BJ (cell line): ENCODE measurements around the gene MDK. TPM values are rescaled to one million over a fixed set of nuclear protein-coding genes. Genes with fewer than 3 reads are reported as not detected.

Source experiments
- CTCF ChIA-PET: fragments of 350-600 bp; formaldehyde crosslinking; extraction: SDS; loops from one replicate; lab custom pipeline; 2021; ENCODE audit warnings: antibody characterized with exemption, inconsistent platforms; lab: Yijun Ruan, JAX
- POLR2A ChIA-PET: fragments of 300-600 bp; sonication (Branson Sonifier 250); formaldehyde crosslinking; extraction: SDS; loops from one replicate; lab custom pipeline; 2021; ENCODE audit warnings: antibody characterized with exemption; lab: Charles Lee
- DNase-seq: peaks from one replicate; pipeline ENCODE4 v3.0.0-alpha.2; 2011; ENCODE audit warnings: low read depth
- H3K27me3 ChIP-seq: 2 replicates; pipeline ENCODE4 v1.6.0; 2011; ENCODE audit warnings: low read length; ENCODE audit not compliant: control insufficient read depth, insufficient read depth
- H3K36me3 ChIP-seq: 2 replicates; pipeline ENCODE4 v1.5.1; 2011; ENCODE audit warnings: low read length; ENCODE audit not compliant: control insufficient read depth, insufficient read depth
- H3K4me3 ChIP-seq: 2 replicates; pipeline ENCODE4 v1.5.1; 2011; ENCODE audit warnings: low read depth, mild to moderate bottlenecking, control low read depth, low read length
- polyA plus RNA-seq: library from polyadenylated mRNA; depleted of rRNA; stranded (reverse); fragments of >200 nt; gene quantifications from 2 replicates; pipeline ENCODE4 v1.2.3, GENCODE V29; 2011
- TF ChIP-seq, protein P1 (sequence below): IDR thresholded peaks from 2 replicates; pipeline ENCODE4 v1.5.1; 2011; ENCODE audit warnings: low read depth, mild to moderate bottlenecking, control low read depth, inconsistent platforms, low read length, moderate library complexity; ENCODE audit not compliant: insufficient read depth

The MDK gene
- polyA plus RNA-seq, 1 experiment, result 91.9 TPM

DNA sequence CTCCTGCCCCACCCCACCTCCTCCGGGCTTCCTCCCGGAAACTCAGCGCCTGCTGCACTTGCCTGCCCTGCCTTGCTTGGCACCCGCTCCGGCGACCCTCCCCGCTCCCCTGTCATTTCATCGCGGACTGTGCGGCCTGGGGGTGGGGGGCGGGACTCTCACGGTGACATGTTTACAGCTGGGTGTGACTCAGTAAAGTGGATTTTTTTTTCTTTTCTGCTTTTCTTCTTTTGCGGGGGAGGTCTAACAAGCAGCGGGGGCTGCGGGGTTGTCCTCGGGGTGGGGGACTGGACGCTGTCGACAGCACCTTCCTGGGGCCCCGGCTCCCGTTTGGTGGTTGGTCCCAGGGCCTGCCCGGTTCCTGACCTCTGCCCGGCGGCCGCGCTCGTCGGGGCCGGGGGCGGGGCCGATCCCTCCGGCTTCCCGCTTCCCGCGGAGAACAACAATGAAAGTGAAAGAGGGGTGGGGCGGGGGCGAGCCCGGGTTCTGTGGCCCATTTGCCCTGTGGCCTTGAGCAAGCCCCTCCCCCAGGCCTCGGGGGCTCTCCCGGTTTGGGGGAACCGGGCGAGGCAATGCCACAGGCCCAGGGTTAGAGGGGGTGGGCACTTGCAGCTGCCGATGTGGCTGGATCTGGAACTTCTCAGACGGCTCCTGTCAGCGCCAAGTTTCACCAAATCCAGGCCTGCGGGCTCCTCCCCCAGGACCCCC is 975 bp upstream of the MDK start:
- TF ChIP-seq, protein P1, sequence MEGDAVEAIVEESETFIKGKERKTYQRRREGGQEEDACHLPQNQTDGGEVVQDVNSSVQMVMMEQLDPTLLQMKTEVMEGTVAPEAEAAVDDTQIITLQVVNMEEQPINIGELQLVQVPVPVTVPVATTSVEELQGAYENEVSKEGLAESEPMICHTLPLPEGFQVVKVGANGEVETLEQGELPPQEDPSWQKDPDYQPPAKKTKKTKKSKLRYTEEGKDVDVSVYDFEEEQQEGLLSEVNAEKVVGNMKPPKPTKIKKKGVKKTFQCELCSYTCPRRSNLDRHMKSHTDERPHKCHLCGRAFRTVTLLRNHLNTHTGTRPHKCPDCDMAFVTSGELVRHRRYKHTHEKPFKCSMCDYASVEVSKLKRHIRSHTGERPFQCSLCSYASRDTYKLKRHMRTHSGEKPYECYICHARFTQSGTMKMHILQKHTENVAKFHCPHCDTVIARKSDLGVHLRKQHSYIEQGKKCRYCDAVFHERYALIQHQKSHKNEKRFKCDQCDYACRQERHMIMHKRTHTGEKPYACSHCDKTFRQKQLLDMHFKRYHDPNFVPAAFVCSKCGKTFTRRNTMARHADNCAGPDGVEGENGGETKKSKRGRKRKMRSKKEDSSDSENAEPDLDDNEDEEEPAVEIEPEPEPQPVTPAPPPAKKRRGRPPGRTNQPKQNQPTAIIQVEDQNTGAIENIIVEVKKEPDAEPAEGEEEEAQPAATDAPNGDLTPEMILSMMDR, result no peak
- no peaks in the 10 kb centered on the region for H3K27me3 ChIP-seq
- H3K36me3 ChIP-seq, result peaks cover 5% of the 10 kb centered on the region
- DNase-seq, result no peak
- CTCF ChIA-PET, result interaction anchor here (1.5 kb wide), 1 partner anchor 8 kb away, joined by 3 read pairs; no protein-coding TSS in a partner anchor
- H3K4me3 ChIP-seq, result peak overlapping the region; percentile 44
- POLR2A ChIA-PET, result no interaction called here

DNA sequence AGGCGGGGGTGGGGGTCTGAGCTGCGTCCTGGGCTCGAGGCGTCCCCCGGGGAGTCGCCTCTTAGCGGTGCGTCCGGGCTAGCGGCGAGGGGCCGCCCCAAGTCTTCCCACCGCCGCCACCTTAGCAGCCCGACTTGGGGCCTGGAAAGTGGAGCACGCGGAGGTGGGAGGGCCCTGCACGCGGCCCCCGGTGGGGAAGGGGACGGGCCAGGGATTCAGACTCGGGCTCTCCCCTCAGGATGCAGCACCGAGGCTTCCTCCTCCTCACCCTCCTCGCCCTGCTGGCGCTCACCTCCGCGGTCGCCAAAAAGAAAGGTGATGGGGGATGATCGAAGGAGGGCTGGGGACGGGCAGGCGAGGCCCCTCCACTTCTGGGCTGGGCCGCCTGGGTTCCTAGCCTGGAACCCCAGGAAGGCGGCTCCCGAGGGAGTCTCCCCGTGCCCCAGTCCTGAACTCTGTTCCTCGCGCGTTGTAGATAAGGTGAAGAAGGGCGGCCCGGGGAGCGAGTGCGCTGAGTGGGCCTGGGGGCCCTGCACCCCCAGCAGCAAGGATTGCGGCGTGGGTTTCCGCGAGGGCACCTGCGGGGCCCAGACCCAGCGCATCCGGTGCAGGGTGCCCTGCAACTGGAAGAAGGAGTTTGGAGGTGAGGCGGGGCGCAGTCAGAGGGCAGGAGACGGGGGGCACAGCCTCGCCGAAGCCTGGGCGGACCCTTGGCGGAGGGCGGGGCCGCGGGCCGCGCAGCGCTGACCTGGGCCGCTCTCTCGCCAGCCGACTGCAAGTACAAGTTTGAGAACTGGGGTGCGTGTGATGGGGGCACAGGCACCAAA is 563 bp downstream of the MDK start:
- H3K27me3 ChIP-seq, result no peaks in the 10 kb centered on the region
- H3K36me3 ChIP-seq, result no peaks in the 10 kb centered on the region
- POLR2A ChIA-PET, result no interaction called here
- no peak for DNase-seq
- peak overlapping the region; percentile 44 for H3K4me3 ChIP-seq
- TF ChIP-seq, protein P1, result no peak
- CTCF ChIA-PET, result interaction anchor here (1.2 to 1.9 kb wide), 6 partner anchors 10 to 237 kb away, joined by 4 to 15 read pairs (median 9); partner anchors contain the start of genes CHRM4 and DGKZ

DNA sequence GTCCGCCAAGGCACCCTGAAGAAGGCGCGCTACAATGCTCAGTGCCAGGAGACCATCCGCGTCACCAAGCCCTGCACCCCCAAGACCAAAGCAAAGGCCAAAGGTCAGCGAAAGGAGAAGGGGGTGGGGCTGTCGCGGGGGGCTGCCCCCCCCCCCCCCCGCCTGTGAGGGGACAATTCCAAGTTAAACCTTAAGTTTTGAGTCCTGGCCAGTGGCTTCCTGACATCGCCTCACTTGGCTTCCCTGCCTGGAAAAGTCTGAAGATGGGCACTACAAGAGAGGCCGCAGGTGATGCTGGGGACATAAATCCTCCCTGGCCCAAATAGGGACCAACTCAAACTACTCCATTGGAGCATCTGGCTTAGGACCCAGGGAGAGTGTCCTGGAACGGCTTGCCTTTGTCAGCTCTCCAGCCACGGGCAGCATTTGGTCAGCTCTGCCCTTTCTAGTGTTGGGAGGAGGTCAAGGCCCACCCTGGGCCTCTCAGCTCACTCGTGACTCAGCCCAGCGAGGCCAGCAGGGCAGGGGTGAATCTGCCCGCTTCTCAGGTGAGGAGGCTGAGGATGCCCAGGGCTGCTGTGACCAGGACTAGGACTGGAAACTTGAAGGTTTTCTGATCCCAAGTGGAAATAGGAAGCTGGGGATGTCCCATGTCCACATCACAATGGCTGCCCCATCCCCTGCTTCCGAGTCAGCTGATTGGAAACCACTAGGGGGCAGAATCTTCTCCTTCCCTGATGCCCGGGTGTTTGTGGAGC is 1.4 kb downstream of the MDK start:
- CTCF ChIA-PET, result interaction anchor here (0.8 to 1.9 kb wide), 16 partner anchors 10 to 328 kb away, joined by 3 to 15 read pairs (median 4); partner anchors contain the start of genes CHRM4 and DGKZ
- POLR2A ChIA-PET, result no interaction called here
- H3K36me3 ChIP-seq, result no peaks in the 10 kb centered on the region
- no peak for DNase-seq
- TF ChIP-seq, protein P1, result peak; percentile 61
- no peaks in the 10 kb centered on the region for H3K27me3 ChIP-seq
- H3K4me3 ChIP-seq, result no peak overlapping the region

DNA sequence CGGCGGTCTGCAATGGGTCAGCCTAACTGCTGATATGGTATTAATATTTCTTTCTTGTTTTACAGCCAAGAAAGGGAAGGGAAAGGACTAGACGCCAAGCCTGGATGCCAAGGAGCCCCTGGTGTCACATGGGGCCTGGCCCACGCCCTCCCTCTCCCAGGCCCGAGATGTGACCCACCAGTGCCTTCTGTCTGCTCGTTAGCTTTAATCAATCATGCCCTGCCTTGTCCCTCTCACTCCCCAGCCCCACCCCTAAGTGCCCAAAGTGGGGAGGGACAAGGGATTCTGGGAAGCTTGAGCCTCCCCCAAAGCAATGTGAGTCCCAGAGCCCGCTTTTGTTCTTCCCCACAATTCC is 1.9 kb downstream of the MDK start:
- Histone ChIP-seq H3K4me3 (no peak overlapping the region), H3K27me3 (peaks cover 1% of the 10 kb centered on the region; the same call in 1 of the 2 replicates), H3K36me3 (no peaks in the 10 kb centered on the region)
- TF ChIP-seq, protein P1, result no peak
- ChIA-PET POLR2A (no interaction called here), CTCF (interaction anchor here (0.8 to 1.9 kb wide), 17 partner anchors 9 to 328 kb away, joined by 3 to 15 read pairs (median 4); partner anchors contain the start of genes CHRM4 and DGKZ)
- DNase-seq, result no peak
